Neural cell (in vitro differentiated cells): ENCODE data around the gene NCF1. TPM values are rescaled to one million over a fixed set of nuclear protein-coding genes. Genes with fewer than 3 reads are reported as not detected.

Source experiments
- polyA plus RNA-seq: library from polyadenylated mRNA; depleted of rRNA; stranded (reverse); fragments of >200 nt; gene quantifications from 2 replicates; pipeline ENCODE4 v1.2.3, GENCODE V29; 2014

The NCF1 gene
- polyA plus RNA-seq, 1 donor from 2014 or later = not detected

Other genes starting within 250 kb of the NCF1 start
- gene GTF2I, start 116.3 kb upstream of the NCF1 start, polyA plus RNA-seq = 274 and 562 TPM in 2 replicates
- 17.7 and 19.9 TPM in 2 replicates for gene GTF2IRD2, start 77.6 kb downstream of the NCF1 start, polyA plus RNA-seq
- gene CASTOR2, start 190.7 kb downstream of the NCF1 start, polyA plus RNA-seq = 11.2 and 13.7 TPM in 2 replicates